RWPE2 (cell line): Measurements from ENCODE around the gene DNAH3.

ENCODE experiments used
- ATAC-seq: fragments of 200-7000 bp; cut with Tn5 transposase; 3 replicates; pipeline ENCODE4 v1.9.1; 2021; ENCODE audit warnings: low read depth
- DNase-seq: peaks from one replicate; pipeline ENCODE4 v3.0.0-alpha.2; 2020; ENCODE audit warnings: low spot score
- H3K27ac ChIP-seq: fragments of 450-650 bp; 2 replicates; pipeline ENCODE4 v1.5.1; 2017; ENCODE audit warnings: mild to moderate bottlenecking; ENCODE audit not compliant: poor library complexity, severe bottlenecking
- H3K27me3 ChIP-seq: fragments of 250-450 bp; sonication (Bioruptor Pico); 2 replicates; pipeline ENCODE4 v1.5.1; 2021; ENCODE audit warnings: mild to moderate bottlenecking, moderate library complexity; ENCODE audit not compliant: insufficient read depth, poor library complexity, severe bottlenecking
- H3K36me3 ChIP-seq: fragments of 250-450 bp; sonication (Bioruptor Pico); 2 replicates; pipeline ENCODE4 v1.5.1; 2020; ENCODE audit warnings: low read depth, mild to moderate bottlenecking, moderate library complexity
- H3K4me1 ChIP-seq: fragments of 250-450 bp; sonication (Bioruptor Pico); 2 replicates; pipeline ENCODE4 v1.5.1; 2021; ENCODE audit warnings: mild to moderate bottlenecking, moderate library complexity; ENCODE audit not compliant: insufficient read depth, poor library complexity, severe bottlenecking
- H3K4me3 ChIP-seq: fragments of 250-450 bp; sonication (Bioruptor Pico); 2 replicates; pipeline ENCODE4 v1.5.1; 2021; ENCODE audit warnings: mild to moderate bottlenecking, moderate library complexity; ENCODE audit not compliant: severe bottlenecking
- H3K9me3 ChIP-seq: fragments of 250-450 bp; sonication (Bioruptor Pico); 2 replicates; pipeline ENCODE4 v1.5.1; 2021; ENCODE audit warnings: mild to moderate bottlenecking, moderate library complexity; ENCODE audit not compliant: severe bottlenecking
- CTCF ChIP-seq: fragments of 450-650 bp; IDR thresholded peaks from one replicate; pipeline ENCODE4 v1.5.1; 2017; ENCODE audit warnings: mild to moderate bottlenecking, moderate library complexity; ENCODE audit not compliant: poor library complexity, severe bottlenecking

DNAH3 gene

GRCh38 chr16:21194771-21195301, 44.2 kb upstream of the DNAH3 start:
- Histone ChIP-seq H3K9me3 (no peaks in the 10 kb centered on the region), H3K36me3 (no peaks in the 10 kb centered on the region), H3K27me3 (no peaks in the 10 kb centered on the region), H3K4me1 (no peaks in the 10 kb centered on the region), H3K27ac (no peak overlapping the region), H3K4me3 (no peak overlapping the region)
- ATAC-seq = no peak
- TF ChIP-seq CTCF = no peak
- no peak for DNase-seq

- TF ChIP-seq CTCF = no peak
- H3K4me3 ChIP-seq = no peak overlapping the region
- no peak overlapping the region for H3K27ac ChIP-seq
- no peak for DNase-seq
- H3K9me3 ChIP-seq = no peaks in the 10 kb centered on the region
- no peaks in the 10 kb centered on the region for H3K27me3 ChIP-seq
- ATAC-seq = no peak
- peaks cover 6% of the 10 kb centered on the region for H3K4me1 ChIP-seq
- no peaks in the 10 kb centered on the region for H3K36me3 ChIP-seq
These were observed 42.3 kb upstream of the DNAH3 start for GRCh38 chr16:21192991-21193390.

GRCh38 chr16:21190599-21190998, 40.0 kb upstream of the DNAH3 start:
- Histone ChIP-seq H3K27ac (no peak overlapping the region), H3K4me1 (peaks cover 8% of the 10 kb centered on the region), H3K9me3 (no peaks in the 10 kb centered on the region), H3K4me3 (no peak overlapping the region), H3K27me3 (no peaks in the 10 kb centered on the region), H3K36me3 (no peaks in the 10 kb centered on the region)
- ATAC-seq (no peak), DNase-seq (no peak)
- TF ChIP-seq CTCF = no peak

- no peaks in the 10 kb centered on the region for H3K9me3 ChIP-seq
These were observed 39.4 kb upstream of the DNAH3 start for GRCh38 chr16:21190013-21190412.

More at GRCh38 chr16:21190013-21190412, 39.4 kb upstream of the DNAH3 start:
- H3K27me3 ChIP-seq = no peaks in the 10 kb centered on the region
- H3K36me3 ChIP-seq = no peaks in the 10 kb centered on the region
- DNase-seq (no peak), ATAC-seq (no peak)
- no peak overlapping the region for H3K27ac ChIP-seq
- peaks cover 8% of the 10 kb centered on the region for H3K4me1 ChIP-seq
- no peak for TF ChIP-seq CTCF
- no peak overlapping the region for H3K4me3 ChIP-seq
